DND-41 (cell line): Measurements from ENCODE around the gene CKAP5.

Source experiments
- ATAC-seq: fragments of 200-7000 bp; cut with Tn5 transposase; 3 replicates; pipeline ENCODE4 v1.9.1; 2021; ENCODE audit warnings: low read depth; ENCODE audit not compliant: insufficient read depth
- DNase-seq: peaks from one replicate; pipeline ENCODE4 v3.0.0-alpha.2; 2020
- H2AFZ ChIP-seq: 2 replicates; pipeline ENCODE4 v1.6.0; 2012; ENCODE audit warnings: low read depth, low read length
- H3K27ac ChIP-seq: 2 replicates; pipeline ENCODE4 v1.5.1; 2012; ENCODE audit warnings: low read length, inconsistent platforms
- H3K27me3 ChIP-seq: fragments of 200-600 bp; sonication (generic); 2 replicates; pipeline ENCODE4 v1.6.0; 2012; ENCODE audit warnings: low read length, mild to moderate bottlenecking, inconsistent platforms; ENCODE audit not compliant: insufficient read depth, poor library complexity
- H3K36me3 ChIP-seq: 2 replicates; pipeline ENCODE4 v1.5.1; 2012; ENCODE audit warnings: low read length, inconsistent platforms; ENCODE audit not compliant: insufficient read depth
- H3K4me1 ChIP-seq: 2 replicates; pipeline ENCODE4 v1.5.1; 2012; ENCODE audit warnings: mild to moderate bottlenecking, low read length; ENCODE audit not compliant: insufficient read depth
- H3K4me2 ChIP-seq: 2 replicates; pipeline ENCODE4 v1.6.0; 2012; ENCODE audit warnings: mild to moderate bottlenecking, moderate library complexity, low read length, inconsistent platforms; ENCODE audit not compliant: insufficient read depth
- H3K4me3 ChIP-seq, 2 experiments: fragments of 200-600 bp in 1 of 2; shearing (Covaris generic) in 1 of 2; 2 replicates each; pipeline ENCODE4 v1.5.1; 2012 to 2016; ENCODE audit warnings: inconsistent platforms in 2 of 2, low read length in 2 of 2, mild to moderate bottlenecking in 2 of 2, low read depth in 1 of 2, moderate library complexity in 1 of 2
- H3K79me2 ChIP-seq: 2 replicates; pipeline ENCODE4 v1.6.0; 2012; ENCODE audit warnings: low read length, inconsistent platforms; ENCODE audit not compliant: insufficient read depth
- H3K9ac ChIP-seq: 2 replicates; pipeline ENCODE4 v1.6.0; 2012; ENCODE audit warnings: low read depth, mild to moderate bottlenecking, inconsistent platforms, low read length, moderate library complexity
- H3K9me3 ChIP-seq: 2 replicates; pipeline ENCODE4 v1.5.1; 2012; ENCODE audit warnings: low read length, moderate library complexity, mild to moderate bottlenecking, inconsistent platforms; ENCODE audit not compliant: insufficient read depth, severe bottlenecking
- H4K20me1 ChIP-seq: 2 replicates; pipeline ENCODE4 v1.6.0; 2012; ENCODE audit warnings: low read length; ENCODE audit not compliant: insufficient read depth
- CTCF ChIP-seq: IDR thresholded peaks from 2 replicates; pipeline ENCODE4 v1.5.1; 2012; ENCODE audit warnings: borderline replicate concordance, low read length, moderate library complexity, mild to moderate bottlenecking; ENCODE audit not compliant: poor library complexity, severe bottlenecking; ENCODE audit errors: extremely low read depth
- EZH2 ChIP-seq: IDR thresholded peaks from 3 replicates; pipeline ENCODE4 v1.6.1; 2012; ENCODE audit warnings: borderline replicate concordance, low read depth, mild to moderate bottlenecking, moderate library complexity, low read length, inconsistent platforms; ENCODE audit not compliant: severe bottlenecking

Gene CKAP5

DNA sequence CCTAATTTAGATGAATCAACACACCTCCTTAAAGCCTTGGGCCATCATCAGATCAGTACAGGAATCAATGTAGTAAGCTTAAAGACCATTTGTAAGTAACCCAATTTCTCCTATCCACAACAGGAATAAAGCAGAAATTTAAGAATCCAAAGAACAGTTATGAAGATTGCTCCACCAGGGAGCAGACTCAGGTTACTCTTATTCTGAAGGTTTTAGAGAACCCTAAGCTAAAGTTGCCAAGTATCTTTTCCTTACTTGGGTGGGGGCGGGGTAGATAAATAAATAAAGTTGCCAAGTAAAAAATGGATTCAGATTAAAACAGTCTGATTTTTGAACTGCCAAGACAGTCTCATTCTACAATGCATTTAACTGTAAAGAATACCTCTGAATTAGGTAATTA lies 18.1 kb downstream of the CKAP5 start:
- DNase-seq (no peak), ATAC-seq (no peak)
- Histone ChIP-seq H3K9me3 (no peaks in the 10 kb centered on the region), H3K9ac (no peak overlapping the region), H3K27ac (no peak overlapping the region), H2AFZ (no peak overlapping the region), H3K4me3 (no peak overlapping the region), H3K79me2 (peaks cover 99% of the 10 kb centered on the region), H3K27me3 (no peaks in the 10 kb centered on the region), H3K36me3 (peaks cover 18% of the 10 kb centered on the region), H4K20me1 (peaks cover 71% of the 10 kb centered on the region), H3K4me2 (no peak overlapping the region), H3K4me1 (no peaks in the 10 kb centered on the region)
- TF ChIP-seq CTCF = no peak
- TF ChIP-seq EZH2 = no peak

GRCh38 chr11:46826310-46827044 lies 19.6 kb downstream of the CKAP5 start:
- no peaks in the 10 kb centered on the region for H3K4me1 ChIP-seq
- no peak for TF ChIP-seq EZH2
- no peak for TF ChIP-seq CTCF
- H3K36me3 ChIP-seq = peaks cover 21% of the 10 kb centered on the region
- ATAC-seq (peak; percentile 93), DNase-seq (peak; percentile 50)
- H3K9me3 ChIP-seq = no peaks in the 10 kb centered on the region
- no peak overlapping the region for H3K27ac ChIP-seq
- H3K9ac ChIP-seq = no peak overlapping the region
- H3K4me3 ChIP-seq = no peak overlapping the region
- peaks cover 77% of the 10 kb centered on the region for H4K20me1 ChIP-seq
- peaks cover 99% of the 10 kb centered on the region for H3K79me2 ChIP-seq
- no peaks in the 10 kb centered on the region for H3K27me3 ChIP-seq
- no peak overlapping the region for H2AFZ ChIP-seq
- H3K4me2 ChIP-seq = no peak overlapping the region

DNA sequence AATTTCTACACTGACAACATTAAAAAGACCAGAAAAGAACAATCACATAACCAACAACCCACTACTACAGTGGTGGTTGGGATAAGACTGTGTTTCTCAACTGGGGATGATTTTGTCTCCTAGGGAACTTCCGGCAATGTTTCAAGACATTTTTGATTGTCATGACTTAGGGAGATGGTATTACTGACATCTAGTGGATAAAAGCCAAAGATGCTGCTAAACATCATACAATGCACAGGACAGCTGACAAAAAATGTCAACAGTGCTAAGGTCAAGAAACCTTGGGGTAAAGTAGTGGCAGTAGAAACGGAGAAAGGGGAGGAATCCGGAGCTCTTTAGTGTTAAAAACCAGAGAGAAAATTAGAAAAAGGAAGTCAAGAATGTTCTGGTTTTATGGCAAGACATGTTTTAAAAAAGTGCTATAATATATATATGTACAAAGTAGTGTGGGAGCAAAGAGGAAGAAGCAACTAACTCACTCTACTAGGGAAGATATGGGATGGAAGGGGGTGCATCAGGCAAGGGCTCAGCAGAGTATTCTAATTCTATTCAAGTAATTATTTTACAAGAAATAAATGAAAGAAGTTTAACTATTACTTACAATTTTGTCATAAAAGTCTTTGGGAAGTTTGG lies 37.2 kb downstream of the CKAP5 start:
- H3K9me3 ChIP-seq = no peaks in the 10 kb centered on the region
- no peak overlapping the region for H3K4me3 ChIP-seq
- H3K36me3 ChIP-seq = peaks cover 84% of the 10 kb centered on the region
- no peaks in the 10 kb centered on the region for H4K20me1 ChIP-seq
- H2AFZ ChIP-seq = no peak overlapping the region
- H3K4me2 ChIP-seq = no peak overlapping the region
- no peaks in the 10 kb centered on the region for H3K4me1 ChIP-seq
- H3K27ac ChIP-seq = no peak overlapping the region
- TF ChIP-seq CTCF = peak; percentile 66
- TF ChIP-seq EZH2 = no peak
- DNase-seq (no peak), ATAC-seq (peak; percentile 69)
- H3K27me3 ChIP-seq = no peaks in the 10 kb centered on the region
- H3K79me2 ChIP-seq = peaks cover 11% of the 10 kb centered on the region; the same call in 1 of the 2 replicates
- no peak overlapping the region for H3K9ac ChIP-seq
